Measurements from ENCODE around the gene SLC26A11.
"Not testable (repeated sequence)": the region's sequence is repeated elsewhere in the genome, so short reads cannot be mapped to it uniquely, and the experiment has no call there.

Gene SLC26A11

DNA sequence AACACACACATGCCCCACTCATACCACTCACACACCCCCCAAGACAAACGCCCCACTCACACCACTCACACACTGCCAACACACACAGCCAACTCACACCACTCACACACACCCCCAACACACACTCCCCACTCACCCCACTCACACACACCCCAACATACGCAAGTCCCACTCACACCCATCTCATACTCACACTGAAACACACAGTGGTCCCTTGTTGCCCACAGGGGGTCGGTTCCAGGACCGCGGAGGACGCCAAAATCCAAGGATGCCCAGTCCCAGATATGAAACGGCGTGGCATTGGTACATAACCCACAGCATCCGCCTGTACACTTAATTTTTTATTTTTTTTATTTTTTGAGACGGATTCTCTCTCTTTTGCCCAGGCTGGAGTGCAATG lies 61.3 kb downstream of the SLC26A11 start:
- no peak for DNase-seq (ENCODE audit: low read depth in 2 of 2)

- no peak for DNase-seq (ENCODE audit: low read depth in 2 of 2)
Observed at GRCh38 chr17:80283116-80283852, 63.1 kb downstream of the SLC26A11 start.

GRCh38 chr17:80284631-80285030 lies 64.4 kb downstream of the SLC26A11 start:
- no peak for DNase-seq (ENCODE audit: low read depth in 2 of 2)

DNA sequence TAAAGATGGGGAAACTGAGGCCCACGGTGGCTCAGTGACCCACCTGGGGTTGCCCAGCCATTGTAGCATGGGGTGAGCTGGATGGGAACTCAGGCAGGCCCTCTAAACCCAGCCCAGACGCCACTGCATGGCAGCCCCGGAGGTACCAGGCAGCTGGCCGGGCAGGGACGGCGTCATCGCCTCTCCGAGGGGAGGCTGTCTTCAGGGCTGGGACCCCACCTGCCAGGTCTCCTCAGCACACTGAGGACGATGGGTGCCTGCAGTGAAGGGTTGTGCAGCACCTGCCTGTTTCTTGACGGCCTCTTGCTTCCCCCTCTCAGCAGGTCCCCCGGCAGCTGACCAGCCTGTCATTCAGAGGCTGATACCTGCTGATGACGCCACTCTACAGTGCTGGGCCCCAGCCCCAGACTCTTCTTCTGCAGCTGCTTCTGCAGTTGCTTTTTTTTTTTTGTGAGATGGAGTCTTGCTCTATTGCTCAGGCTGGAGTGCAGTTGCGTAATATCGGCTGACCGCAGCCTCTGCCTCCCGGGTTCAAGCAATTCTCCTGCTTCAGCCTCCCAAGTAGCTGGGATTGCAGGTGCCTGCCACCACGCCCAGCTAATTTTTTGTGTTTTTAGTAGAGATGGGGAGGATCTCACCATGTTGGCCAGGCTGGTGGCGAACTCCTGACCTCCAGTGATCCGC lies 65.2 kb downstream of the SLC26A11 start:
- DNase-seq (ENCODE audit: low read depth in 2 of 2) = no peak

DNA sequence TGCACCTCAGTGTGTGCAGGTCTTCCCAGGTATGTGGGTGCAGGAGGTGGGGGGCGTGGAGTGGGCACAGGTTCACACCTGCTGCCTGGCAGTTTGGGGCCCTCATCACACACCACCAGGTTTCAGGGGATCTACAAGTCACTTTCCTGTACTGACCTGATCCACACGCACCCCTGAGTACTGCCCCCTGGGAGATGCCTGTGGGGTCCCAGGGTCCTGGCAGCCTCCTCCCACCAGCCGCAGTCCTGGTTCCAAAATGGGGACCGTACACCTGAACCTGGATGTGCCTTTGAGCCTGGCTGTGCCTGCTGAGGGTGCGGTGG lies 66.4 kb downstream of the SLC26A11 start:
- DNase-seq (ENCODE audit: low read depth in 2 of 2) = no peak

DNA sequence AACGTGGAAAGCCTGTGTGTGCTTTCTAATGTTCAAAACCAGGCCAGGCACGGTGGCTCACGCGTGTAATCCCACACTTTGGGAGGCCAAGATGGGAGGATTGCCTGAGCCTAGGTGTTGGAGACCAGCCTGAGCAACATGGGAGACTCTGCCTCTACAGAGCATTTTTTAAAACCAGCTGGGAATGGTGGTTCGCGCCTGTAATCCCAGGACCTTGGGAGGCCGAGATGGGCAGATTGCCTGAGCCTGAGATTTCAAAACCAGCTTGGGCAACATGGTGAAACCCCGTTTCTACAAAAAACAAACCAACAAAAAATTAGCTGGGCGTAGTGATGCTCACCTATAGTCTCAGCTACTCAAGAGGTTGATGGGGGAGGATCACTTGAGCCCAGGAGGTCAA lies 66.8 kb downstream of the SLC26A11 start:
- no peak for DNase-seq (ENCODE audit: low read depth in 2 of 2)

DNA sequence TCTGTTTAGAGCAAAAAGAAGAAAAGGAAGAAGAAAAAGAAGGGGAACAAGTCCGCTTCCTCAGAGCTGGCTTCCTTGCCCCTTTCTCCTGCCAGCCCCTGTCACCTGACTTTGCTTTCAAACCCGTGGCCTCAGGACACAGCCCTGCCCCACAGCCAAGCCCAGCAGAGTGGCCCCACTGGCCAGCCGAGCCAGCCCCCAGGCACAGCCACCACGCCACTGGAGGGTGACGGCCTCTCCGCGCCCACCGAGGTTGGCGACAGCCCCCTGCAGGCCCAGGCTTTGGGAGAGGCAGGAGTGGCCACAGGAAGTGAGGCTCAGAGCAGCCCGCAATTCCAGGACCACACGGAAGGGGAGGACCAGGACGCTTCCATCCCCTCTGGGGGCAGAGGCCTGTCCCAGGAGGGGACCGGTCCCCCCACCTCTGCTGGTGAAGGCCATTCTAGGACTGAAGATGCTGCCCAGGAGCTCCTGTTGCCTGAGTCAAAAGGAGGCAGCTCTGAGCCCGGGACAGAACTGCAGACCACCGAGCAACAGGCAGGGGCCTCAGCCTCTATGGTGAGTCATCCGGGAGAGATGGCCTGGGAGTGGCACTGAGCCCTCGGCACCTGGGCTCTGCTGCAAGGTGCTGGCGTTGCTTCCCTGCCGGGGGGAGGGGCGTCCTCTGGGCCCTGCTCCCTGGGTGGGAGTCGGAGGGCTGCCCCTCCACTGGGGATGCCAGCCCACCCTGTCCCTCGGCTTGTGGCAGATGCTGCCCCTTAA lies 67.8 kb downstream of the SLC26A11 start:
- no peak for DNase-seq (ENCODE audit: low read depth in 2 of 2)

DNA sequence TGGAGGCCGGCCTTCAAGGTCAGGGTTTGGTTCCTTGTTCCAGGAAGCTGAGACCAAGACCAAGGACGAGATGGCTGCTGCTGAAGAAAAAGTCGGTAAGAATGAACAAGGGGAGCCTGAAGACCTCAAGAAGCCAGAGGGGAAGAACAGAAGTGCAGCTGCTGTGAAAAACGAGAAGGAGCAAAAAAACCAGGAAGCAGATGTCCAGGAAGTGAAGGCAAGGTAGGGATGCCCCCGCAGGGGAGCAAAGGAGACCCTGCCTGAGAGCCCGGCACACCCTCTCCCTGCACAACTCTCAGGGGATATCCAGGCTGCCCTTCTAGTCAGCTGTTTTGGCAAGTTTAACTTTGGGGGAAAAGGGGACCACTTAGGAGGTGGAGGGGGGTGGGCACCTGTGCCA lies 69.4 kb downstream of the SLC26A11 start:
- no peak for DNase-seq (ENCODE audit: low read depth in 2 of 2)

GRCh38 chr17:80290156-80290555 lies 69.9 kb downstream of the SLC26A11 start:
- no peak for DNase-seq (ENCODE audit: low read depth in 2 of 2)

- DNase-seq (ENCODE audit: low read depth in 2 of 2) = no peak
Observed at GRCh38 chr17:80291260-80291659, 71.0 kb downstream of the SLC26A11 start.

GRCh38 chr17:80291691-80292487 lies 71.7 kb downstream of the SLC26A11 start:
- no peak for DNase-seq (ENCODE audit: low read depth in 2 of 2)

- DNase-seq (ENCODE audit: low read depth in 2 of 2) = no peak
Observed at GRCh38 chr17:80292521-80292971, 72.3 kb downstream of the SLC26A11 start.

GRCh38 chr17:80294210-80294609 lies 74.0 kb downstream of the SLC26A11 start:
- no peak for DNase-seq (ENCODE audit: low read depth in 2 of 2)

DNA sequence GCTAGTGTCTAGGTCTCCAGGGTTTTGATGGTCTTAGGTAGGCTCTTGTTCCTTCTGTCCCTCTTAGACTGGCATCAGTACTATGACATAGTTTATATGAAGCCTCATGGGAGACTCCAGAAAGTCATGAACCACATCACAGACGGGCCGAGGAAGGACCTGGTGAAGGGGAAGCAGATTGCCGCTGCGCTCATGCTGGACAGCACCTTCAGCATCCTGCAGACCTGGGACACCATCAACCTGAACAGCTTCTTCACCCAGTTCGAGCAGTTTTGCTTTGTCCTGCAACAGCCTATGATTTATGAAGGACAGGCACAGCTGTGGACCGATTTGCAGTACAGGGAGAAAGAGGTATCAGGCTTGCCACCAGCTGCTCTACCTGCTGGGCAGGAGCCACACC lies 74.4 kb downstream of the SLC26A11 start:
- DNase-seq (ENCODE audit: low read depth in 2 of 2) = no peak

GRCh38 chr17:80295146-80295545 lies 74.9 kb downstream of the SLC26A11 start:
- no peak for DNase-seq (ENCODE audit: low read depth in 2 of 2)

DNA sequence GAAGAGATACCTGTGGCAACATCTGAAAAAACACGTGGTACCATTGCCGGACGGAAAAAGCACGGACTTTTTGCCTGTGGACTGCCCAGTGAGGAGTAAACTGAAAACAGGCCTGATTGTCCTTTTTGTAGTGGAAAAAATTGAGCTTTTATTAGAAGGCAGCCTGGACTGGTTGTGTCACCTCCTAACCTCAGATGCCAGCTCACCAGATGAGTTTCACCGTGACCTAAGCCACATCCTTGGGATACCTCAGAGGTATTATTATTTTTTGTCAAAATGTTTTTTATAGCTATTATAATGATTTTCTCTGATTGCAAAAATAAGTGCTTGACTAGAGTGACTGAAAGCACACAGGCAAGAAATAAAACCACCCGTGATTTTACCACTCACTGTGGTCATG lies 75.3 kb downstream of the SLC26A11 start:
- DNase-seq (ENCODE audit: low read depth in 2 of 2) = no peak

DNA sequence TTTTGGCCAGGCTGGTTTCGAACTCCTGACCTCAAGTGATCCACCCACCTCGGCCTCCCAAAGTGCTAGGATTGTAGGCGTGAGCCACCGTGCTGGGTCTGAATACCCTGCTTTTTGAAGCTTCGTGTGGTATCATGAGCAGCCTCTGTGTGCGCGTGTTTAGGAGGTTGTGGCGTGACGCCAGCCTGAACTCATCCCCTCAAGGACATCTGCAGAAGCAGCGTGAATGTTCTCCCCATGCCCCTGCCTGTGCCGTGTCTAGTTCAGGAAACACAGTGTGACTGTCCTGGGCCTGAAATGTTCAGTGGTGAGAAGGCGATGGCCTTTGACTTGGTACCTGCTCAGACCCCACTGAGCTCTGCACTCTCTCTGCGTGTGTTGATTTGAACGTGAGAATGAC lies 76.0 kb downstream of the SLC26A11 start:
- DNase-seq (ENCODE audit: low read depth in 2 of 2) = no peak

- no peak for DNase-seq (ENCODE audit: low read depth in 2 of 2)
Observed at GRCh38 chr17:80297996-80298560, 77.9 kb downstream of the SLC26A11 start.

DNA sequence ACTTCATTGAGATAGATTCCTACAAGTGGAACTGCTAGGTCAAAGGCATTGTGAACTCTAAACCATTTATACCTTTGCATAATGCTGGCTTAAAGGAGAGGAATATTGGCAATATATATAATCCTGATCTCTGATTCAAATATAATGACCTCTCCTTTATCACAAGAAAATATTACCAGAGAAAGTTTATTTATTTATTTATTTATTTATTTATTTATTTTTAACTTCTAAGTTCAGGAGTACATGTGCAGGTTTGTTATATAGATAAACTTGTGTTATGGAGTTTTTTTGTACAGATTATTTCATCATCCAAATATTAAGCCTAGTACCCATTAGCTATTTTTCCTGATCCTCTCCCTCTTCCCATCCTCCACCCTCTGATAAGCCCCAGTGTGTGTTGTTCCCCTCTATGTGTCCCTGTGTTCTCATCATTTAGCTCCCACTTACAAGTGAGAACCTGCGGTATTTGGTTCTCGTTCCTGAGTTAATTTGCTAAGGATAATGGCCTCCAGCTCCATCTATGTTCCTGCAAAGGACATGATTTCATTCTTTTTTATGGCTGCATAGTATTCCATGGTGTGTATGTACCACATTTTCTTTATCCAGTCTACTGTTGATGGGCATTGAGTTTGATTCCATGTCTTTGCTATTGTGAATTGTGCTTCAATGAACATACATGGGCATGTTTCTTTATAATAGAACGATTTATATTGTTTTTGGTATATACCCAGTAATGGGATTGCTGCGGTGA lies 79.3 kb downstream of the SLC26A11 start:
- not testable (repeated sequence) for DNase-seq (ENCODE audit: low read depth in 2 of 2)

DNA sequence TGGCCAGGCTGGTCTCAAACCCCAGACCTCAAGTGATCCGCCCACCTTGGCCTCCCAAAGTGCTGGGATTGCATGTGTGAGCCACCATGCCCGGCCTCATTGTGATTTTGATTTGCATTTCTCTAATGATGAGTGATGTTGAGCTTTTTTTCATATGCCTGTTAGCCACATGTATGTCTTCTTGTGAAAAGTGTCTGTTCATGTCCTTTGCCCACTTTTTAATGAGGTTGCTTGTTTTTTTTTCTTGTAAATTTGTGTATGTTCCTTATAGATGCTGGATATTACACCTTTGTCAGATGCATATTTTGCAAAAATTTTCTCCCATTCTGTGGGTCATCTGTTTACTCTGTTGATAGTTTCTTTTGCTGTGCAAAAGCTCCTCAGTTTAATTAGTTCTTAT lies 80.5 kb downstream of the SLC26A11 start:
- DNase-seq (ENCODE audit: low read depth in 2 of 2) = not testable (repeated sequence)
